Esophagus squamous epithelium (tissue), 5 donors: ENCODE data around the gene ARID2. TPM values are rescaled to one million over a fixed set of nuclear protein-coding genes. Genes with fewer than 3 reads are reported as not detected.

Source experiments
- DNase-seq: peaks from one replicate; lab custom pipeline; 2025; lab: John Stamatoyannopoulos, UW
- H3K27ac ChIP-seq, 4 donors: fragments of 200-600 bp; sonication (generic); one replicate each; pipeline ENCODE4 v1.5.1; 2016 to 2019; ENCODE audit warnings: mild to moderate bottlenecking in 1 of 4
- H3K27me3 ChIP-seq, 4 donors: fragments of 200-600 bp; sonication (generic); 1 replicate in 3 of 4; 2 replicates in 1 of 4; pipeline versions ENCODE4 v1.5.1 to v1.6.0; 2017 to 2021; ENCODE audit warnings: antibody characterized with exemption in 1 of 4
- H3K36me3 ChIP-seq, 3 donors: fragments of 200-600 bp; sonication (generic); one replicate each; pipeline ENCODE4 v1.5.1; 2016 to 2019
- H3K4me1 ChIP-seq, 3 donors: fragments of 200-600 bp; sonication (generic); one replicate each; pipeline ENCODE4 v1.5.1; 2017 to 2019
- H3K4me3 ChIP-seq, 4 donors: fragments of 200-600 bp; sonication (generic); 1 replicate in 3 of 4; 2 replicates in 1 of 4; pipeline ENCODE4 v1.5.1; 2016 to 2019; ENCODE audit warnings: mild to moderate bottlenecking in 2 of 4, moderate library complexity in 1 of 4
- H3K9me3 ChIP-seq, 3 donors: fragments of 200-600 bp; sonication (generic); one replicate each; pipeline ENCODE4 v1.5.1; 2016 to 2019
- POLR2A ChIP-seq, 4 donors: fragments of 450-650 bp; IDR thresholded peaks; one replicate each; pipeline ENCODE4 v1.6.1; 2017; ENCODE audit warnings: antibody characterized with exemption in 4 of 4, mild to moderate bottlenecking in 4 of 4, moderate library complexity in 3 of 4
- WGBS, 2 donors: methylation state at CpG; one replicate each; pipeline ENCODE4 v1.1.5; 2018; 5-methylcytosine and 5-hydroxymethylcytosine counted together
- intact Hi-C: fragments of 100-400 bp; cut with DNase I; formaldehyde crosslinking; loops from one replicate; pipeline ENCODE4 v1.15.0; 2022
- total RNA-seq, 4 donors: library from RNA; depleted of rRNA; stranded (reverse); fragments of >200 nt; gene quantifications; one replicate each; pipeline ENCODE4 v1.1.0, GENCODE V29; 2016
- TF ChIP-seq, protein P1 (sequence below), 6 experiments: fragments of 450-650 bp in 4 of 6; fragments of 200-600 bp in 2 of 6; sonication (generic) in 2 of 6; IDR thresholded peaks; one replicate each; pipeline ENCODE4 v1.5.1; 2016 to 2019; ENCODE audit warnings: antibody characterized with exemption in 6 of 6, mild to moderate bottlenecking in 4 of 6, moderate library complexity in 4 of 6
- donor health status: DM: yes; HTN: yes; CAD: no.

The ARID2 gene
- total RNA-seq, 4 donors from 2014 or later: 15.3 to 38.1 (median 22.1) TPM

GRCh38 chr12:45877069-45877468 is 147.6 kb downstream of the ARID2 start:
- TF ChIP-seq, protein P1, sequence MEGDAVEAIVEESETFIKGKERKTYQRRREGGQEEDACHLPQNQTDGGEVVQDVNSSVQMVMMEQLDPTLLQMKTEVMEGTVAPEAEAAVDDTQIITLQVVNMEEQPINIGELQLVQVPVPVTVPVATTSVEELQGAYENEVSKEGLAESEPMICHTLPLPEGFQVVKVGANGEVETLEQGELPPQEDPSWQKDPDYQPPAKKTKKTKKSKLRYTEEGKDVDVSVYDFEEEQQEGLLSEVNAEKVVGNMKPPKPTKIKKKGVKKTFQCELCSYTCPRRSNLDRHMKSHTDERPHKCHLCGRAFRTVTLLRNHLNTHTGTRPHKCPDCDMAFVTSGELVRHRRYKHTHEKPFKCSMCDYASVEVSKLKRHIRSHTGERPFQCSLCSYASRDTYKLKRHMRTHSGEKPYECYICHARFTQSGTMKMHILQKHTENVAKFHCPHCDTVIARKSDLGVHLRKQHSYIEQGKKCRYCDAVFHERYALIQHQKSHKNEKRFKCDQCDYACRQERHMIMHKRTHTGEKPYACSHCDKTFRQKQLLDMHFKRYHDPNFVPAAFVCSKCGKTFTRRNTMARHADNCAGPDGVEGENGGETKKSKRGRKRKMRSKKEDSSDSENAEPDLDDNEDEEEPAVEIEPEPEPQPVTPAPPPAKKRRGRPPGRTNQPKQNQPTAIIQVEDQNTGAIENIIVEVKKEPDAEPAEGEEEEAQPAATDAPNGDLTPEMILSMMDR (IDR thresholded peaks at IDR 0.05): no peak
- no peak for TF ChIP-seq POLR2A (IDR thresholded peaks at IDR 0.05)
- Histone ChIP-seq H3K4me3 (no peak overlapping the region), H3K4me1 (peaks cover 0 to 5% (median 0%) of the 10 kb centered on the region in 3 donors), H3K27me3 (no peaks in the 10 kb centered on the region), H3K9me3 (no peaks in the 10 kb centered on the region), H3K36me3 (peaks cover 0 to 76% (median 0%) of the 10 kb centered on the region in 3 donors), H3K27ac (no peak overlapping the region)
- DNase-seq: no peak
- 94 to 100% methylated on average over 4 to 5 of the region's 5 CpGs for WGBS, 2 donors
- intact Hi-C loops: no loop called here

DNA sequence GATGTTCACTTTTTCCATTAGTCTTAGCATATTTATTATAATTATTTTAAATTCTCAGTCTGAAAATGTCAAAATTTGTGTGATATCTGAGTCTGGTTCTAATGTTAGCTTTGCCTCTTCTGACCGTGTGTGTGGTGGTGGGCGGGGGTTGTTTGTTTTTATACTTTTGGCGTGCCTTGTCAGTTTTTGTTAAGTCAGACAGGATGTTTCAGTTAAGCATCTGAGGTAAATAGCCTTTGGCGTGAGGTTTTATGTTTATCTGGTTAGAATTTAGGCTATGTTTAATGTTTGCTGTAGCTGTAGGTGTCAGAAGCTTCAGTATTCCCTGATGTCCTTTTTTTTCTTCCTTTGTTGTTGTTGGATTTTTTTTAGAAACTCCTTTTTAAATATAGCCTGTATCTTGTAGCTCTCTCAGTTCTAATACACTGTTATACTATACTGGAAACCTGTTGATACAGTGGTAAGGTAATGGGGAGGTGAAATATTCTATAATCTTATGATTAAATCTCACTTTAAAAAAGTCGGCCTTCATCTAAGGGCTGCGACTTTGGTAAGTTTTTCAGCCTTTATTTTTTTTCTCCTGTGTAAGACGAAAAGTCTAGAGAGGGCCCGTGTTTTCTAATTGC is 149.2 kb downstream of the ARID2 start:
- Histone ChIP-seq H3K4me3 (no peak overlapping the region), H3K36me3 (peaks cover 0 to 68% (median 0%) of the 10 kb centered on the region in 3 donors), H3K27me3 (no peaks in the 10 kb centered on the region), H3K9me3 (no peaks in the 10 kb centered on the region), H3K27ac (no peak overlapping the region), H3K4me1 (peaks cover 0 to 5% (median 0%) of the 10 kb centered on the region in 3 donors)
- TF ChIP-seq, protein P1 (IDR thresholded peaks at IDR 0.05): no peak
- no peak for TF ChIP-seq POLR2A (IDR thresholded peaks at IDR 0.05)
- intact Hi-C loops: no loop called here
- no peak for DNase-seq
- WGBS, 2 donors: 57 to 65% methylated on average over 8 of the region's 8 CpGs

GRCh38 chr12:45879363-45879895 is 149.9 kb downstream of the ARID2 start:
- WGBS, 2 donors: 81 to 100% methylated on average over 2 of the region's 2 CpGs
- Histone ChIP-seq H3K27ac (no peak overlapping the region), H3K9me3 (no peaks in the 10 kb centered on the region), H3K4me1 (peaks cover 0 to 5% (median 0%) of the 10 kb centered on the region in 3 donors), H3K4me3 (no peak overlapping the region), H3K36me3 (peaks cover 0 to 68% (median 0%) of the 10 kb centered on the region in 3 donors), H3K27me3 (no peaks in the 10 kb centered on the region)
- intact Hi-C loops: no loop called here
- no peak for TF ChIP-seq POLR2A (IDR thresholded peaks at IDR 0.05)
- TF ChIP-seq, protein P1 (IDR thresholded peaks at IDR 0.05): no peak
- DNase-seq: no peak

DNA sequence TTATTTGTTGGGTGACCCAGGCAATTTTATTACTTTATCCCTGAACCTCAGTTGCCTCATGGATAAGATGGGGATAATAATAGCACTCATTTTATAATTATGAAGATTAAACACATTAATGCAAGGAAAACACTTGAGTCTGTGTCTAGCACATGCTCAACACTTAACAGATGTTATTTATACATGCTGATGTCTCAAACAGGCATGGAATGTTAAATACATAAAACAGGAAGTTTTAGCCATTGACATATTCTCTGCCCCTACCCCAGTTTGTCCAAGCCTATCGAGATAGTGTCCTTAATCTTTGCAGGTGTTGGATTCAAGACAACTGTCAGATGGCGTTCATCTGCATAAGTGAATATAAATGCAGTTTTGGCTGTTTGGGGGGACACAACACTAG is 151.0 kb downstream of the ARID2 start:
- no peak for TF ChIP-seq POLR2A (IDR thresholded peaks at IDR 0.05)
- TF ChIP-seq, protein P1 (IDR thresholded peaks at IDR 0.05): no peak
- Histone ChIP-seq H3K36me3 (peaks cover 1 to 67% (median 2%) of the 10 kb centered on the region in 3 donors), H3K27ac (no peak overlapping the region), H3K9me3 (no peaks in the 10 kb centered on the region), H3K27me3 (no peaks in the 10 kb centered on the region), H3K4me3 (no peak overlapping the region), H3K4me1 (peaks cover 0 to 5% (median 0%) of the 10 kb centered on the region in 3 donors)
- WGBS, 2 donors: 85 to 88% methylated on average over 2 of the region's 2 CpGs
- DNase-seq: no peak
- intact Hi-C loops: no loop called here

DNA sequence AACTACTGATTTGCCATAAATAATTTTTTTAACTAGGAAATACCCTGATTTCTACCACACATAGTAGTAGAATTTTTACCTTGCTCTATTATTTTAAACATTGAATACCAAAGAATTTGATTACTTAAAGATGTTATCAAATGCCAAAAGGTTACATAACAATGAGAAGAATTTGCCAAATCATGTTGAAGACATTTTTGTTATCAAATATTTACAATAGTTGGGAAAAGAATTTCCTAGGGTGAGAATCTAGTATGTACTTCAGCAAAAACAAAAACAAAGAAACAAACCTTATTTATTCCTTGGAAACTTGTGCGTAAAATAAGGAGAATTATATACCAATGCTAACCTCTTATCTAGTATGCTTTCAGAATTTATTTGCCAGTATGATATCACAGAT is 153.7 kb downstream of the ARID2 start:
- no peak for DNase-seq
- peaks cover 4 to 65% (median 5%) of the 10 kb centered on the region in 3 donors for H3K36me3 ChIP-seq
- H3K27ac ChIP-seq: no peak overlapping the region
- H3K27me3 ChIP-seq: no peaks in the 10 kb centered on the region
- 97 to 100% methylated on average over 1 of the region's 1 CpG for WGBS, 2 donors
- TF ChIP-seq, protein P1 (IDR thresholded peaks at IDR 0.05): no peak
- no peak for TF ChIP-seq POLR2A (IDR thresholded peaks at IDR 0.05)
- peaks cover 0 to 5% (median 0%) of the 10 kb centered on the region in 3 donors for H3K4me1 ChIP-seq
- H3K4me3 ChIP-seq: no peak overlapping the region
- intact Hi-C loops: no loop called here
- no peaks in the 10 kb centered on the region for H3K9me3 ChIP-seq
